ENCODE data around the gene HOXC5.

DNA sequence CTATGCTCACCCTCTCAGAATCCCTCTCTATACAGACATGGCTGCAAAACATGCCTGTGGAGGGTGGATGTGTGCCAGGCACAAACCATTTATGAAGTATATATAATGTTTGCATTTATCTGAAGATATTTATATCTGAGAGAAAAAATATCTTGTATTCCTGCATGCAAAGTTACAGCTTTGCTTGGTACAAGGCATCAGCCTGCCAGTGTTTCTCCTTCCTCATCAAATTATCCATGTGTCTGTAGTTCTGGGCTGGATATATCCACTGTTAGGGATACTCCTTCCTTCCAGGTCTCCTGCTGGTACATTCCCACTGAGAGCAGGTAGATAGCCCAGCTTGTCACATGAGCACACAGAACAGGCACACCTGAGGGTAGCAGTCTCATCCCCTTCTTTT, 32.8 kb downstream of the HOXC5 start:
- TF ChIP-seq, protein P1, sequence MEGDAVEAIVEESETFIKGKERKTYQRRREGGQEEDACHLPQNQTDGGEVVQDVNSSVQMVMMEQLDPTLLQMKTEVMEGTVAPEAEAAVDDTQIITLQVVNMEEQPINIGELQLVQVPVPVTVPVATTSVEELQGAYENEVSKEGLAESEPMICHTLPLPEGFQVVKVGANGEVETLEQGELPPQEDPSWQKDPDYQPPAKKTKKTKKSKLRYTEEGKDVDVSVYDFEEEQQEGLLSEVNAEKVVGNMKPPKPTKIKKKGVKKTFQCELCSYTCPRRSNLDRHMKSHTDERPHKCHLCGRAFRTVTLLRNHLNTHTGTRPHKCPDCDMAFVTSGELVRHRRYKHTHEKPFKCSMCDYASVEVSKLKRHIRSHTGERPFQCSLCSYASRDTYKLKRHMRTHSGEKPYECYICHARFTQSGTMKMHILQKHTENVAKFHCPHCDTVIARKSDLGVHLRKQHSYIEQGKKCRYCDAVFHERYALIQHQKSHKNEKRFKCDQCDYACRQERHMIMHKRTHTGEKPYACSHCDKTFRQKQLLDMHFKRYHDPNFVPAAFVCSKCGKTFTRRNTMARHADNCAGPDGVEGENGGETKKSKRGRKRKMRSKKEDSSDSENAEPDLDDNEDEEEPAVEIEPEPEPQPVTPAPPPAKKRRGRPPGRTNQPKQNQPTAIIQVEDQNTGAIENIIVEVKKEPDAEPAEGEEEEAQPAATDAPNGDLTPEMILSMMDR (IDR thresholded peaks at IDR 0.05; ENCODE audit: low read depth, low read length, missing input control): no peak
- TF ChIP-seq, protein P2, sequence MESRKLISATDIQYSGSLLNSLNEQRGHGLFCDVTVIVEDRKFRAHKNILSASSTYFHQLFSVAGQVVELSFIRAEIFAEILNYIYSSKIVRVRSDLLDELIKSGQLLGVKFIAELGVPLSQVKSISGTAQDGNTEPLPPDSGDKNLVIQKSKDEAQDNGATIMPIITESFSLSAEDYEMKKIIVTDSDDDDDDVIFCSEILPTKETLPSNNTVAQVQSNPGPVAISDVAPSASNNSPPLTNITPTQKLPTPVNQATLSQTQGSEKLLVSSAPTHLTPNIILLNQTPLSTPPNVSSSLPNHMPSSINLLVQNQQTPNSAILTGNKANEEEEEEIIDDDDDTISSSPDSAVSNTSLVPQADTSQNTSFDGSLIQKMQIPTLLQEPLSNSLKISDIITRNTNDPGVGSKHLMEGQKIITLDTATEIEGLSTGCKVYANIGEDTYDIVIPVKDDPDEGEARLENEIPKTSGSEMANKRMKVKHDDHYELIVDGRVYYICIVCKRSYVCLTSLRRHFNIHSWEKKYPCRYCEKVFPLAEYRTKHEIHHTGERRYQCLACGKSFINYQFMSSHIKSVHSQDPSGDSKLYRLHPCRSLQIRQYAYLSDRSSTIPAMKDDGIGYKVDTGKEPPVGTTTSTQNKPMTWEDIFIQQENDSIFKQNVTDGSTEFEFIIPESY (IDR thresholded peaks at IDR 0.05): no peak
- TF ChIP-seq RXRA (IDR thresholded peaks at IDR 0.05) (no peak), EGR1 (IDR thresholded peaks at IDR 0.05; ENCODE audit: low read depth in 2 of 2) (no peak)
- TF ChIP-seq, protein P3, sequence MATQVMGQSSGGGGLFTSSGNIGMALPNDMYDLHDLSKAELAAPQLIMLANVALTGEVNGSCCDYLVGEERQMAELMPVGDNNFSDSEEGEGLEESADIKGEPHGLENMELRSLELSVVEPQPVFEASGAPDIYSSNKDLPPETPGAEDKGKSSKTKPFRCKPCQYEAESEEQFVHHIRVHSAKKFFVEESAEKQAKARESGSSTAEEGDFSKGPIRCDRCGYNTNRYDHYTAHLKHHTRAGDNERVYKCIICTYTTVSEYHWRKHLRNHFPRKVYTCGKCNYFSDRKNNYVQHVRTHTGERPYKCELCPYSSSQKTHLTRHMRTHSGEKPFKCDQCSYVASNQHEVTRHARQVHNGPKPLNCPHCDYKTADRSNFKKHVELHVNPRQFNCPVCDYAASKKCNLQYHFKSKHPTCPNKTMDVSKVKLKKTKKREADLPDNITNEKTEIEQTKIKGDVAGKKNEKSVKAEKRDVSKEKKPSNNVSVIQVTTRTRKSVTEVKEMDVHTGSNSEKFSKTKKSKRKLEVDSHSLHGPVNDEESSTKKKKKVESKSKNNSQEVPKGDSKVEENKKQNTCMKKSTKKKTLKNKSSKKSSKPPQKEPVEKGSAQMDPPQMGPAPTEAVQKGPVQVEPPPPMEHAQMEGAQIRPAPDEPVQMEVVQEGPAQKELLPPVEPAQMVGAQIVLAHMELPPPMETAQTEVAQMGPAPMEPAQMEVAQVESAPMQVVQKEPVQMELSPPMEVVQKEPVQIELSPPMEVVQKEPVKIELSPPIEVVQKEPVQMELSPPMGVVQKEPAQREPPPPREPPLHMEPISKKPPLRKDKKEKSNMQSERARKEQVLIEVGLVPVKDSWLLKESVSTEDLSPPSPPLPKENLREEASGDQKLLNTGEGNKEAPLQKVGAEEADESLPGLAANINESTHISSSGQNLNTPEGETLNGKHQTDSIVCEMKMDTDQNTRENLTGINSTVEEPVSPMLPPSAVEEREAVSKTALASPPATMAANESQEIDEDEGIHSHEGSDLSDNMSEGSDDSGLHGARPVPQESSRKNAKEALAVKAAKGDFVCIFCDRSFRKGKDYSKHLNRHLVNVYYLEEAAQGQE (IDR thresholded peaks at IDR 0.05): no peak

Data from liver (tissue), 3 donors.